Stimulated activated CD4-positive, alpha-beta T cell treated with anti-CD3 and anti-CD28 coated beads, TNF-alpha, amount 100 ng/mL, for 24 hours (primary cell): ENCODE measurements around the gene HADHB.
"Not testable (repeated sequence)": the region's sequence is repeated elsewhere in the genome, so short reads cannot be mapped to it uniquely, and the experiment has no call there.

ENCODE experiments used
- DNase-seq, 3 experiments: peaks; one replicate each; pipeline ENCODE4 v3.0.0-alpha.2; 2020; ENCODE audit warnings: low read depth in 3 of 3

Gene HADHB

GRCh38 chr2:26297061-26297460, 52.3 kb downstream of the HADHB start:
- DNase-seq = no peak

DNA sequence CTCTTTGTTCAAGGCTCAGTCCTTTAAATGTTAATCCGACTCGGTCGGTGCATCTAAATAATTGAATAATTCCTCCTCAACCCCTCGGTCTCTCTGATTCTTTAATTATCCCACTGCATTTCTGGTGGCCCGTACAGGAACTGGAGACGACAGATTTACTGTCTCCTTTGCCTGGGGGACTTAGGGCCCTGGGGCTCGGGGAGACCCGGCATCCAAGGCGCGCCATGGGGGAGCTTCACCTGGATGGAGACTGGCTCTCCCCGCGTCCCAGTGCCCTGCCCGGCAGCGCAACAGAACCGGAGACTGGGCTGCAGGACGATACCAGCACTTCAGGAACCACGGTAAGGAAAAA, 53.5 kb downstream of the HADHB start:
- DNase-seq = no peak

DNA sequence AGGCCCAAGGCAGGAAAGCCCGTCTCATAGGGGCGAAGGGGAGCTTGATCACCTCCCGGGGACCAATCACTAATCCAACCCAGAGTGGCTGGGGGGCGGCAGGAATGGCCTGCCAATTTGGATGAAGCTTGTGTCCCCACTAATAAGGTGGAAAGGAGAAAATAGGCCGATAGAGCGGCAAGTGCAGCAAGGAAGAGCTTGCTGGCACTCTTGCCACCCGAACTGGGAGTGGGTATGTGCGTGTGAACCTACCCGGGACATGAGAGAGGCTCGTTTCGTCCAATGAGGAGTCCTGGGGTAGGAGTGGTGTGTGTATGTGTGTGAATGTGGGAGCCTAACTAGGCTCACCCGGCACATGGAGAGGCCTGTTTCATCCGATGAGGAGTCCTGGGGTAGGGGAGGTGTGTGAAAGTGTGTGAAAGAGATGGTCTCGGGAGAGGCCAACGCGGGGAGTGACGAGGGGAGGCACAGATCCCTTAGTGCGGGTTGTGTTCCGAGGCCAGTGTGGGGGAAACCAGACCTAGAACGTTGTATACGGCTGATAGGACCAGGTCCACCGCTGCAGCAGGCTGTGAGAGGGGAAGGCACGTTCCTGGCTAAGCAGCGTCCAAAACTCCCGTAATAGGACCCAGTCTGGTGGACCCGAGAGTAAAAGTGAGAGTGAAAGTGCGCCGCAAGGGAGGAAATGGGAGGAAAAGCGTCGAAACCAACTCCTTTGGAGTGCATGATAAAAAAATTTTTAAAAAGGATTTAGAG, 54.1 kb downstream of the HADHB start:
- DNase-seq = peak in 1 of 3 experiments; percentile 27

GRCh38 chr2:26299471-26300101, 54.8 kb downstream of the HADHB start:
- DNase-seq = no peak

GRCh38 chr2:26300234-26300925, 55.6 kb downstream of the HADHB start:
- peak in 1 of 3 experiments; percentile 24 for DNase-seq

- DNase-seq = no peak
These were observed 58.1 kb downstream of the HADHB start for GRCh38 chr2:26302846-26303245.

DNA sequence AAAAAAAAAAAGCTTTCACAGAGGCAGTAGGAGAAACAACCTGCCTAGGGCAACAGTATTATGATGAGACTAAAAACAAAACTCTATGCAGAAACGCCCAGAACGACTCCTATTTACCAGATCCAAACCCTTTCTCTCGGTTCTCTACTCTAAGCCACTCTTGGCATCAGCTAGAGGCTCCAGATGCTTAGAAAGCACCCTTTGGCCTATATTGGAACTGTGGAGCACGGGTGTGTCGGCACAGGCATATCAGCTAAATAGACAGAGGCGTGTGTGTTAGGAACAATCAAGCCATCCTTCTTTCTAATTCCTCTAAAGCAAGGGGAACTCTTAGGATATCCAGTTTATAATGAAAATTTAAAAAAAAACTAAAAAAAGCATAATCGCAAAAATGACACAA, 60.4 kb downstream of the HADHB start:
- DNase-seq = not testable (repeated sequence)

- DNase-seq = no peak
These were observed 60.8 kb downstream of the HADHB start for GRCh38 chr2:26305540-26305939.

- DNase-seq = no peak
These were observed 65.2 kb downstream of the HADHB start for GRCh38 chr2:26309921-26310320.

DNA sequence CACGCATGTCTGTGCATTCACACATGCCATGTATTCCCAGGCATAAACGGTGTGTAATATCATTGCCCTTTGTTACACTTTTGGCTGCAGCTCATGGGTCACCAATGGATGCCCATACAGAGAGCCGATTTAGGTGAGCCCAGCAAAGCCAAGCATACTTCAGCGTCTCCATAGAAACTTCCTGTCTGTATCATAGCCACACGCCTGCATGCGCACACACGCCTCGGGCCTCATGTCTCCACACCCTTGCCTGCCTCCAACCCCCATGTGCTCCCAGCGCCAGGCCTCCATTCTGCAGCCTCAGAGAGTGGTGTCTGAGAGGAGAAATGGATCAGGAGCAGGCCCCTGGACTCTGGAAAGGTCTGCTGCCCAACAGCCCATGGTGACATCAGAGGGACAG, 67.7 kb downstream of the HADHB start:
- no peak for DNase-seq

- DNase-seq = no peak
These were observed 68.7 kb downstream of the HADHB start for GRCh38 chr2:26313446-26313845.

- no peak for DNase-seq
These were observed 69.5 kb downstream of the HADHB start for GRCh38 chr2:26314243-26314642.

DNA sequence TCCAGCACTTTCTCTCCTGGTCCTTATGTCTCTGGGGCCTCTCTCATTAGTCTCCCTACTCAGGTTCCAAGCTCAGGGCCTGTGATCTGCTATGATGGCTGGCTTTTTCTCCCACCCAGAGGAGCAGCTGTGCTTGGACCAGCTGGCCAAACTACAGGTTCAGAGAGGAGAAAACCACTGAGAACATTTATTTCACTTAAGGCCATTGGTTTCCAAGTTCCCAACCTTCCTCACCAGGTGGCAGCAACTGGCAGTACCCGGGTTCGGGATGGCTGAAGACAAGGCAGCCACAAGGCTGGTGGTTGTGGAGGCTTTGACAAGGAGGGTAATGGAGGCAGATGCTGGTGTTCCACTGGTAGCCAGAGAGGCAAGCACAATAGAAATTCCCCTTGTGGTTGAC, 71.3 kb downstream of the HADHB start:
- DNase-seq = no peak

DNA sequence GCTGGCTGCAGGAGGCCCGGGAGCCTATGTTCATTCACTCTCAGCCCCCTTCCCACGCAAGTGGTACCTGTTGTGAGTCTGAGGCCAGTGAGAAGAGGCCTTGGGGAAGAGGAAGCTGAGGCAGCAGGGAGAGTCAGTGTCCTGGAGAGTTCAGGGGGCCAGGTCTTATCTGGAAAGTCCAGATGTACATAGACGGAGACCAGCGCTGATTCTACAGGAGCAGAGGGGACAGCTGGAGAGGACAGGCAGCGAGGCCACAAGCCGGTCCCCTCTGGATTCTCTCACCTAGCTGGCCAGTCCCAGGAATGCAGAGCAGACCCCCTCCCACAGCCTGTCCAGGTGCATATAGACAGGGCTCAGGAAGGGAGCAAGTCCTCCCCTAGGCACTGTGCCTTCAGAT, 72.1 kb downstream of the HADHB start:
- no peak for DNase-seq

DNA sequence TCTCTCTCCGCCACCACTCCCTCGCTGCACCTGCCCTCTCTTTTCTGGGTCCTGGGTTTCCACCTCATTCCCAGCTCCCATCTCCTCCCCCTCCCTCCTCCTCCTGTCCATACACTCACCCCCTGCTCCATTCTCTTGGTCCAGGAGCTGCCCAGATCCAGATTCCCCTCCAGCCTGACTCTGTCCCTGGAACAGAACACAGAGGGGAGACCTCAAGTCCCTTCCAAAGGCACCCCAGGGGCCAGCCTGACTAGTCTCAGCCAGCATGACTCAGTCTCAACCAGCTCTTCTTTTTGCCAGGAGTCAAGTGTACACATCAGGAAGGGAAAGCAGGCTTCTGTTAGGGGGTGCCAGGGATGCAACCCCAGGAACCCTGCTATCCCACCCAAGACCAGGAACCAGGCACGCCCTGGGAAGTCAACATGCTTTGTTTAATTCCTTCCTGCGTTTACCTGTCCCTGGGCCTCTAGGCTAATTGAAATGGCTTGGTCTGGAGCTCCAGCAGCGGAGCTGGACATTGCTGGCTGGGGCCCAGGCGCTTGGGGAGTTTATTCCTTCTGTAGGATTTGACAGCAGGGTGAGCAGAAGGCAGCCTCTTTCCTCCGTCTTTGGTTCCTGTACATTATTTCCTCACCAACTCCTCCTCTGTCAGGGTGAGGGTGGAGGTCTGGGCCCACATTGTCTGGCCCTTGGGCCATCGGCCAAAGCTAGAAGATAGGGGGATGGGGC, 72.8 kb downstream of the HADHB start:
- no peak for DNase-seq

DNA sequence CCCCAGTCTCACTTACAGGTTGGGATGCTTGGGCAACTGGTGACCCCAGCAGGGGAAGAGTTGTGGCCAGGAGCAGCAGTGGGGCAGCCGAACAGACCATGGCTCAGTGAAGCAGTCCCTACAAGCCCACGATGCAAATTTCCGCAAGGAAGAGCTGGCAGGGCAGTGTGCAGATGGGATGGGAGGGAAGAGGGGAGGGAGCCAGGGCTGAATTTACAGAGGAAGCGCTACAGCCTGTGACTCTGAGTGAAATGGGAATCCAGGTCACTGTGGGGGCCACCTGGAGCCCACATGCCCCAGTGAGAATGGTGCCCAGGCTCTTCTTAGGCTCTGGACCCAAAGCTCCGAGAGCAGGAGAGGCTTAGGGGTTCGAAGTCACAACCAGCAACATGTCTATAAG, 74.2 kb downstream of the HADHB start:
- no peak for DNase-seq

GRCh38 chr2:26324479-26324878, 79.7 kb downstream of the HADHB start:
- DNase-seq = not testable (repeated sequence)

- DNase-seq = no peak
These were observed 80.2 kb downstream of the HADHB start for GRCh38 chr2:26324903-26325302.

DNA sequence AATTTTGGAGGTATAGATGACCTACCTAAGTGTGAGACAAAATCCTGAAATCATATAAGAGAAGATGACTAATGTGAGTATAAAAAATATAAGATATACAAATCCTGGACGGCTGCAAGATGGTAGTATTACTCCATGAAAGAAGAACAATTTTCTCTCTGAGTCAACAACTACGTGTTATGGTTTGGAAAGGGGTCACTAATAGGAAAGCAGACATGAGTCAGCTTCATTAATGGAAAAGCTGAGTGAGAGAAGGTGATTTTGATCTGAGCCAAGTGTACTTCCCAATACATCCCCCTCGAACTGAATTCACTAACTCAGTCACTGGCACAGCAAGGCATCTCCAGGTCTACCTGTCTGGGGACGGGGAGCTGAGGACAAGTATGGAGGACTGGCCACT, 81.1 kb downstream of the HADHB start:
- DNase-seq = no peak

- no peak for DNase-seq
These were observed 81.8 kb downstream of the HADHB start for GRCh38 chr2:26326514-26326913.

GRCh38 chr2:26327291-26328272, 82.8 kb downstream of the HADHB start:
- DNase-seq = no peak
